PC-9 (cell line): ENCODE results near the gene CMTM5.

ENCODE experiments used
- CTCF ChIP-seq: fragments of 200-600 bp; sonication (generic); conservative IDR thresholded peaks from 2 replicates; pipeline ENCODE4 v1.6.1; 2017; ENCODE audit warnings: mixed run types, antibody characterized with exemption, mild to moderate bottlenecking, moderate library complexity
- EZH2 ChIP-seq: fragments of 200-600 bp; sonication (generic); IDR thresholded peaks from 2 replicates; pipeline ENCODE4 v1.8.0; 2017; ENCODE audit warnings: antibody characterized with exemption, low read depth

GRCh38 chr14:23358042-23358441, 18.8 kb upstream of the CMTM5 start:
- TF ChIP-seq CTCF (no peak), EZH2 (no peak)
